ENCODE results near the gene NOX5.

DNA sequence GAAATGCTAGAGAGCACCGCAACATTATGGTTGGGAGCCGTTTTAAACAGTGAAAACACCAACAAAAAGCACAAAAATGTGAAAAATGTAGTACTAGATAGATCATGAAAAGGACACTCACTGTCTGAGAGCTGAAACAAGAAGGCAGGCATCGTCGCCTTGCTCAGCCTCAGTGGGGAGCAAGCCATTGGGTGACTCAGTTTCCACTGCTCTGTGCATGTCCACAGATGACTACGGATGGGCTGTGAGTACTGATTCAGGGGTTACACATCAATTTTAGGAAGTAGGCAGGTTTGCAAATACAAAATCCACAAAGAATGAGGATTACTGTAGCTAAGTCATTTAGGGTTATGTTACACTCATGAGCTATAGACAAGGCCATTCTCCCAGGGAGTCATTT is 10.8 kb downstream of the NOX5 start:
- TF ChIP-seq, protein P1, sequence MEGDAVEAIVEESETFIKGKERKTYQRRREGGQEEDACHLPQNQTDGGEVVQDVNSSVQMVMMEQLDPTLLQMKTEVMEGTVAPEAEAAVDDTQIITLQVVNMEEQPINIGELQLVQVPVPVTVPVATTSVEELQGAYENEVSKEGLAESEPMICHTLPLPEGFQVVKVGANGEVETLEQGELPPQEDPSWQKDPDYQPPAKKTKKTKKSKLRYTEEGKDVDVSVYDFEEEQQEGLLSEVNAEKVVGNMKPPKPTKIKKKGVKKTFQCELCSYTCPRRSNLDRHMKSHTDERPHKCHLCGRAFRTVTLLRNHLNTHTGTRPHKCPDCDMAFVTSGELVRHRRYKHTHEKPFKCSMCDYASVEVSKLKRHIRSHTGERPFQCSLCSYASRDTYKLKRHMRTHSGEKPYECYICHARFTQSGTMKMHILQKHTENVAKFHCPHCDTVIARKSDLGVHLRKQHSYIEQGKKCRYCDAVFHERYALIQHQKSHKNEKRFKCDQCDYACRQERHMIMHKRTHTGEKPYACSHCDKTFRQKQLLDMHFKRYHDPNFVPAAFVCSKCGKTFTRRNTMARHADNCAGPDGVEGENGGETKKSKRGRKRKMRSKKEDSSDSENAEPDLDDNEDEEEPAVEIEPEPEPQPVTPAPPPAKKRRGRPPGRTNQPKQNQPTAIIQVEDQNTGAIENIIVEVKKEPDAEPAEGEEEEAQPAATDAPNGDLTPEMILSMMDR (IDR thresholded peaks at IDR 0.05; ENCODE audit: low read depth, low read length, missing input control), result no peak
- TF ChIP-seq YY1 (IDR thresholded peaks at IDR 0.05), result no peak
- TF ChIP-seq, protein P2, sequence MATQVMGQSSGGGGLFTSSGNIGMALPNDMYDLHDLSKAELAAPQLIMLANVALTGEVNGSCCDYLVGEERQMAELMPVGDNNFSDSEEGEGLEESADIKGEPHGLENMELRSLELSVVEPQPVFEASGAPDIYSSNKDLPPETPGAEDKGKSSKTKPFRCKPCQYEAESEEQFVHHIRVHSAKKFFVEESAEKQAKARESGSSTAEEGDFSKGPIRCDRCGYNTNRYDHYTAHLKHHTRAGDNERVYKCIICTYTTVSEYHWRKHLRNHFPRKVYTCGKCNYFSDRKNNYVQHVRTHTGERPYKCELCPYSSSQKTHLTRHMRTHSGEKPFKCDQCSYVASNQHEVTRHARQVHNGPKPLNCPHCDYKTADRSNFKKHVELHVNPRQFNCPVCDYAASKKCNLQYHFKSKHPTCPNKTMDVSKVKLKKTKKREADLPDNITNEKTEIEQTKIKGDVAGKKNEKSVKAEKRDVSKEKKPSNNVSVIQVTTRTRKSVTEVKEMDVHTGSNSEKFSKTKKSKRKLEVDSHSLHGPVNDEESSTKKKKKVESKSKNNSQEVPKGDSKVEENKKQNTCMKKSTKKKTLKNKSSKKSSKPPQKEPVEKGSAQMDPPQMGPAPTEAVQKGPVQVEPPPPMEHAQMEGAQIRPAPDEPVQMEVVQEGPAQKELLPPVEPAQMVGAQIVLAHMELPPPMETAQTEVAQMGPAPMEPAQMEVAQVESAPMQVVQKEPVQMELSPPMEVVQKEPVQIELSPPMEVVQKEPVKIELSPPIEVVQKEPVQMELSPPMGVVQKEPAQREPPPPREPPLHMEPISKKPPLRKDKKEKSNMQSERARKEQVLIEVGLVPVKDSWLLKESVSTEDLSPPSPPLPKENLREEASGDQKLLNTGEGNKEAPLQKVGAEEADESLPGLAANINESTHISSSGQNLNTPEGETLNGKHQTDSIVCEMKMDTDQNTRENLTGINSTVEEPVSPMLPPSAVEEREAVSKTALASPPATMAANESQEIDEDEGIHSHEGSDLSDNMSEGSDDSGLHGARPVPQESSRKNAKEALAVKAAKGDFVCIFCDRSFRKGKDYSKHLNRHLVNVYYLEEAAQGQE (IDR thresholded peaks at IDR 0.05), result no peak
- no peak for TF ChIP-seq JUND (IDR thresholded peaks at IDR 0.05)
- TF ChIP-seq, protein P3, sequence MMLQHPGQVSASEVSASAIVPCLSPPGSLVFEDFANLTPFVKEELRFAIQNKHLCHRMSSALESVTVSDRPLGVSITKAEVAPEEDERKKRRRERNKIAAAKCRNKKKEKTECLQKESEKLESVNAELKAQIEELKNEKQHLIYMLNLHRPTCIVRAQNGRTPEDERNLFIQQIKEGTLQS (IDR thresholded peaks at IDR 0.05), result no peak
- TF ChIP-seq FOXA1 (IDR thresholded peaks at IDR 0.05), result no peak
- no peak for TF ChIP-seq RAD21 (IDR thresholded peaks at IDR 0.05)
- no peak for TF ChIP-seq TAF1 (conservative IDR thresholded peaks at IDR 0.05)
- TF ChIP-seq, protein P4, sequence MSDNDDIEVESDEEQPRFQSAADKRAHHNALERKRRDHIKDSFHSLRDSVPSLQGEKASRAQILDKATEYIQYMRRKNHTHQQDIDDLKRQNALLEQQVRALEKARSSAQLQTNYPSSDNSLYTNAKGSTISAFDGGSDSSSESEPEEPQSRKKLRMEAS (IDR thresholded peaks at IDR 0.05), result no peak
- TF ChIP-seq GABPA (IDR thresholded peaks at IDR 0.05 in 1 of 2, conservative IDR thresholded peaks at IDR 0.05 in 1 of 2), result no peak
- no peak for TF ChIP-seq SP1 (IDR thresholded peaks at IDR 0.05)
- TF ChIP-seq, protein P5, sequence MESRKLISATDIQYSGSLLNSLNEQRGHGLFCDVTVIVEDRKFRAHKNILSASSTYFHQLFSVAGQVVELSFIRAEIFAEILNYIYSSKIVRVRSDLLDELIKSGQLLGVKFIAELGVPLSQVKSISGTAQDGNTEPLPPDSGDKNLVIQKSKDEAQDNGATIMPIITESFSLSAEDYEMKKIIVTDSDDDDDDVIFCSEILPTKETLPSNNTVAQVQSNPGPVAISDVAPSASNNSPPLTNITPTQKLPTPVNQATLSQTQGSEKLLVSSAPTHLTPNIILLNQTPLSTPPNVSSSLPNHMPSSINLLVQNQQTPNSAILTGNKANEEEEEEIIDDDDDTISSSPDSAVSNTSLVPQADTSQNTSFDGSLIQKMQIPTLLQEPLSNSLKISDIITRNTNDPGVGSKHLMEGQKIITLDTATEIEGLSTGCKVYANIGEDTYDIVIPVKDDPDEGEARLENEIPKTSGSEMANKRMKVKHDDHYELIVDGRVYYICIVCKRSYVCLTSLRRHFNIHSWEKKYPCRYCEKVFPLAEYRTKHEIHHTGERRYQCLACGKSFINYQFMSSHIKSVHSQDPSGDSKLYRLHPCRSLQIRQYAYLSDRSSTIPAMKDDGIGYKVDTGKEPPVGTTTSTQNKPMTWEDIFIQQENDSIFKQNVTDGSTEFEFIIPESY (IDR thresholded peaks at IDR 0.05), result no peak
- TF ChIP-seq EGR1 (IDR thresholded peaks at IDR 0.05; ENCODE audit: low read depth in 2 of 2), result no peak

Measured in liver (tissue), 3 donors.